IMR-90 (cell line): ENCODE results near the gene XIST.

Source experiments
- BHLHE40 ChIP-seq: fragments of 150-350 bp; IDR thresholded peaks from 2 replicates; pipeline ENCODE4 v1.6.1; 2016; ENCODE audit warnings: mild to moderate bottlenecking, low read depth, low read length
- CEBPB ChIP-seq: IDR thresholded peaks from 2 replicates; pipeline ENCODE4 v1.6.1; 2012; ENCODE audit warnings: low read depth, low read length, improper control_type of control experiment
- CHD1 ChIP-seq: IDR thresholded peaks from 2 replicates; pipeline ENCODE4 v1.6.1; 2012; ENCODE audit warnings: low read depth, low read length, improper control_type of control experiment
- CTCF ChIP-seq: conservative IDR thresholded peaks from 2 replicates; pipeline ENCODE4 v1.5.1; 2012; ENCODE audit warnings: mild to moderate bottlenecking, low read depth, low read length, improper control_type of control experiment
- ELK1 ChIP-seq: fragments of 150-350 bp; IDR thresholded peaks from 2 replicates; pipeline ENCODE4 v1.6.1; 2016; ENCODE audit warnings: low read depth, mild to moderate bottlenecking, low read length, moderate library complexity, borderline replicate concordance
- FOS ChIP-seq: fragments of 150-350 bp; IDR thresholded peaks from 2 replicates; pipeline ENCODE4 v1.6.1; 2016; ENCODE audit warnings: low read depth, low read length
- MAFK ChIP-seq: IDR thresholded peaks from 2 replicates; pipeline ENCODE4 v1.6.1; 2012; ENCODE audit warnings: low read depth, low read length, improper control_type of control experiment
- MAZ ChIP-seq: IDR thresholded peaks from 2 replicates; pipeline ENCODE4 v1.6.1; 2012; ENCODE audit warnings: low read depth, mild to moderate bottlenecking, low read length, improper control_type of control experiment, moderate library complexity, borderline replicate concordance
- MXI1 ChIP-seq: IDR thresholded peaks from 2 replicates; pipeline ENCODE4 v1.6.1; 2012; ENCODE audit warnings: low read depth, mild to moderate bottlenecking, low read length, moderate library complexity, borderline replicate concordance
- POLR2A ChIP-seq: IDR thresholded peaks from 2 replicates; pipeline ENCODE4 v1.6.1; 2012; ENCODE audit warnings: mild to moderate bottlenecking, low read depth, low read length
- RAD21 ChIP-seq: IDR thresholded peaks from 2 replicates; pipeline ENCODE4 v1.6.1; 2012; ENCODE audit warnings: low read length, improper control_type of control experiment
- RCOR1 ChIP-seq: IDR thresholded peaks from 2 replicates; pipeline ENCODE4 v1.6.1; 2012; ENCODE audit warnings: mild to moderate bottlenecking, low read length, improper control_type of control experiment; ENCODE audit not compliant: insufficient replicate concordance
- RFX5 ChIP-seq: IDR thresholded peaks from 2 replicates; pipeline ENCODE4 v1.8.0; 2012; ENCODE audit warnings: low read depth, mild to moderate bottlenecking, low read length, moderate library complexity
- SMC3 ChIP-seq: fragments of 150-350 bp; IDR thresholded peaks from 2 replicates; pipeline ENCODE4 v1.6.1; 2016; ENCODE audit warnings: low read depth, mild to moderate bottlenecking, antibody characterized with exemption, low read length, moderate library complexity

- TF ChIP-seq CTCF (0 out of 2 replicates have a peak, but pooled peaks have one; percentile 7), POLR2A (no peak), CHD1 (no peak), RAD21 (no peak), SMC3 (no peak), RFX5 (no peak), CEBPB (no peak), MXI1 (no peak), MAZ (no peak), ELK1 (no peak), RCOR1 (no peak), BHLHE40 (no peak), FOS (no peak), MAFK (no peak)
These were observed 4.5 kb downstream of the XIST start for GRCh38 chrX:73847991-73848390.
